Thoracic aorta (tissue), 2 donors: ENCODE results near the gene LINGO3. TPM values are rescaled to one million over a fixed set of nuclear protein-coding genes. Genes with fewer than 3 reads are reported as not detected.
"Not testable (repeated sequence)": the region's sequence is repeated elsewhere in the genome, so short reads cannot be mapped to it uniquely, and the experiment has no call there.

Experiments used
- ATAC-seq: fragments of 150-250 bp; one replicate; pipeline ENCODE4 v1.8.0; 2017; ENCODE audit warnings: low read depth; ENCODE audit not compliant: insufficient number of reproducible peaks, low FRiP score
- DNase-seq: peaks from one replicate; pipeline ENCODE4 v3.0.0-alpha.2; 2020; ENCODE audit warnings: low spot score
- H3K27ac ChIP-seq, 2 donors: fragments of 200-600 bp; sonication (generic); 1 replicate in 1 of 2; 2 replicates in 1 of 2; pipeline ENCODE4 v1.5.1; 2016; ENCODE audit warnings: mild to moderate bottlenecking in 2 of 2, moderate library complexity in 2 of 2
- H3K27me3 ChIP-seq: fragments of 200-600 bp; sonication (generic); replicated peaks from 2 replicates; pipeline ENCODE4 v1.6.0; 2016; ENCODE audit warnings: mild to moderate bottlenecking; ENCODE audit not compliant: insufficient read depth
- H3K36me3 ChIP-seq: fragments of 200-600 bp; sonication (generic); one replicate; pipeline ENCODE4 v1.5.1; 2016
- H3K4me1 ChIP-seq, 2 donors: fragments of 200-600 bp; sonication (generic); 1 replicate in 1 of 2; 2 replicates in 1 of 2; pipeline versions ENCODE4 v1.5.1 to v1.6.0; 2016; ENCODE audit warnings: low read depth in 2 of 2, mild to moderate bottlenecking in 1 of 2; ENCODE audit not compliant: control insufficient read depth in 1 of 2
- H3K4me3 ChIP-seq: fragments of 200-600 bp; sonication (generic); 2 replicates; pipeline ENCODE4 v1.5.1; 2016; ENCODE audit warnings: mild to moderate bottlenecking
- H3K9me3 ChIP-seq: fragments of 200-600 bp; sonication (generic); 2 replicates; pipeline ENCODE4 v1.5.1; 2016
- CTCF ChIP-seq: fragments of 200-600 bp; sonication (generic); IDR thresholded peaks from one replicate; pipeline ENCODE4 v1.5.1; 2019; ENCODE audit warnings: antibody characterized with exemption
- total RNA-seq, 2 donors: library from RNA; depleted of rRNA; stranded (reverse); fragments of >200 nt; gene quantifications; one replicate each; pipeline versions ENCODE4 v1.1.0 to v1.2.3, GENCODE V29; 2016

Gene LINGO3
- total RNA-seq, 2 donors from 2014 or later: 0.27 TPM; not detected in 1

DNA sequence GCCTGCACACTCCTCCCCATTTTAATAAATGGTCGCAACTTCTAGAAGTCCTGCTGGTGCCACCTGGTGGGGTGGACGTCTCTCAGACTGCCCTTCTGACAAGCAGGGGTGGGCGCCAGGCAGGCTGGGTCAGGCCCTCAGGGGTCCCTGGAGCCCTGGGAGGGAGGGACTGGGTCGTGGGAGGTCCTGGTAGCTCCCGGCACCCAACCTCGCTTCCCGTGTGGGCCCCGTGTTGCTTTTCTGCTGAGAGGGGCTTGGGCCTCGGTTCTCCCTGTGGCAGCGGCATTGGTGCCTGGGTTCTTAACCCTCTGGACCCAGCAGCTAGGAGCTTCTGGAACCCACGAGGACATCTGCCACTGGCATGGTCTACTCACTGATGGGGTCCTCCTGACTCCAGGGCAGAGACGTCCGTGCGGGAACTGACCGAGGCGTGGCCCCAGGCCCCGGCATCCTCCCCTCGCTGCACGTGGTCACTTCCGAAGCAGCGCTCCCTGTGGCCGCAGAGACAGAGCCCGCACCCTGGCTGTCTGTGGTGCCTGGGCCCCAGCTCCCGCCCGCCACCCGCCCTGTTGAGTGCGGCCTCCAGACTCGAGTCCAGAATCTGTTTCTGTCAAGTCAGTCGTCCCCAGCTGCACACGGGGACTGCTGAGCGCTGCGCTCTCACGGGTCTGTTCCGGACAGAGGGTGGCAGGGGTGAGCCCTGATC lies 46.1 kb upstream of the LINGO3 start:
- Histone ChIP-seq H3K4me1 (no peaks in the 10 kb centered on the region), H3K27me3 (no peaks in the 10 kb centered on the region), H3K36me3 (peaks cover 7% of the 10 kb centered on the region), H3K27ac (no peak overlapping the region), H3K9me3 (no peaks in the 10 kb centered on the region), H3K4me3 (no peak overlapping the region)
- TF ChIP-seq CTCF: no peak
- ATAC-seq (no peak), DNase-seq (no peak)

GRCh38 chr19:2353159-2353886 lies 45.4 kb upstream of the LINGO3 start:
- no peak for ATAC-seq
- Histone ChIP-seq H3K4me3 (no peak overlapping the region), H3K27me3 (no peaks in the 10 kb centered on the region), H3K9me3 (no peaks in the 10 kb centered on the region), H3K36me3 (peaks cover 7% of the 10 kb centered on the region), H3K27ac (no peak overlapping the region), H3K4me1 (no peaks in the 10 kb centered on the region)
- TF ChIP-seq CTCF: no peak
- no peak for DNase-seq

- Histone ChIP-seq H3K36me3 (peaks cover 7% of the 10 kb centered on the region), H3K9me3 (no peaks in the 10 kb centered on the region), H3K4me1 (no peaks in the 10 kb centered on the region), H3K27ac (no peak overlapping the region), H3K27me3 (no peaks in the 10 kb centered on the region), H3K4me3 (no peak overlapping the region)
- DNase-seq (no peak), ATAC-seq (no peak)
- no peak for TF ChIP-seq CTCF
Measured at GRCh38 chr19:2352121-2352520, 44.2 kb upstream of the LINGO3 start.

DNA sequence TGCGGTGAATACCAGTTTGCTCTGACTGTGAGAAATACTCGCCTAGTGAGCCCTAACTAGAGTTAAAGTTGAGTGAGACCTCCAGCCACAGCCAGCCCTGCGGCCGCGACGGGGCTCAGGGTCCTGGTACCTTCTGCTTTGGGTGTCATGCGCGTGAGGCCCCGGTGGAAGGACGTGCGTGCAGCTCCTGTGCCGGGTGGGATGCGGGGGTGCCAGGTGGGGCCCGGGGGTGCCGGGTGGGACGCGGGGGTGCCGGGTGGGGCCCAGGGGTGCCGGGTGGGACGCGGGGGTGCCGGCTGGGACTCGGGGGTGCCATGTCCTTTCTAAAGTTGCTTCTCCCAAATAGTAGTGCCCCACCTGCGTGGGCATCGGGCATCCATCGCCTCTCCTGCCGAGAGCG lies 43.6 kb upstream of the LINGO3 start:
- DNase-seq (no peak), ATAC-seq (no peak)
- no peak for TF ChIP-seq CTCF
- Histone ChIP-seq H3K9me3 (no peaks in the 10 kb centered on the region), H3K4me3 (no peak overlapping the region), H3K27ac (no peak overlapping the region), H3K4me1 (no peaks in the 10 kb centered on the region), H3K36me3 (peaks cover 7% of the 10 kb centered on the region), H3K27me3 (no peaks in the 10 kb centered on the region)

GRCh38 chr19:2350656-2351055 lies 42.7 kb upstream of the LINGO3 start:
- no peak for DNase-seq
- Histone ChIP-seq H3K9me3 (no peaks in the 10 kb centered on the region), H3K27ac (no peak overlapping the region), H3K4me1 (no peaks in the 10 kb centered on the region), H3K4me3 (no peak overlapping the region), H3K36me3 (peaks cover 7% of the 10 kb centered on the region), H3K27me3 (no peaks in the 10 kb centered on the region)
- no peak for TF ChIP-seq CTCF
- no peak for ATAC-seq

DNA sequence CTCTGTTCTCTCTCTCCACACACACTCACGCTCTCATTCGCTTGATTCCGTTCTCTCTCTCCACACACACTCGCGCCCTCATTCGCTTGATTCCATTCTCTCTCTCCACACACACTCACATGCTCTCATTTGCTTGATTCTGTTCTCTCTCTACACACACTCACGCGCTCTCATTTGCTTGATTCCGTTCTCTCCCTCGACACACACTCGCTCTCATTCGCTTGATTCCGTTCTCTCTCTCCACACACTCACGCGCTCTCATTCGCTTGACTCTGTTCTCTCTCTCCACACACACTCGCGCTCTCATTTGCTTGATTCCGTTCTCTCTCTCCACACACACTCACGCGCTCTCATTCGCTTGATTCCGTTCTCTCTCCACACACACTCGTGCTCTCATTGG lies 41.9 kb upstream of the LINGO3 start:
- ATAC-seq: not testable (repeated sequence)

More for the DNA sequence above, 41.9 kb upstream of the LINGO3 start:
- not testable (repeated sequence) for H3K9me3 ChIP-seq, H3K4me3 ChIP-seq, DNase-seq, H3K4me1 ChIP-seq, H3K27me3 ChIP-seq, H3K36me3 ChIP-seq, H3K27ac ChIP-seq
